ENCODE results near the gene SPATA6. TPM values are rescaled to one million over a fixed set of nuclear protein-coding genes. Genes with fewer than 3 reads are reported as not detected.
"Not testable (repeated sequence)": the region's sequence is repeated elsewhere in the genome, so short reads cannot be mapped to it uniquely, and the experiment has no call there.

SPATA6 gene
- polyA plus RNA-seq, 1 donor from 2014 or later = 2.2 TPM

GRCh38 chr1:48338257-48338656 is 133.7 kb downstream of the SPATA6 start:
- H3K9me3 Mint-ChIP-seq = peaks cover 5 to 19% (median 11%) of the 10 kb centered on the region in 3 donors
- H3K4me3 Mint-ChIP-seq = no peak overlapping the region
- no peak overlapping the region for H3K27ac Mint-ChIP-seq
- H3K4me1 Mint-ChIP-seq = no peaks in the 10 kb centered on the region
- H3K27me3 Mint-ChIP-seq = no peaks in the 10 kb centered on the region
- peaks cover 4% of the 10 kb centered on the region for H3K36me3 Mint-ChIP-seq

DNA sequence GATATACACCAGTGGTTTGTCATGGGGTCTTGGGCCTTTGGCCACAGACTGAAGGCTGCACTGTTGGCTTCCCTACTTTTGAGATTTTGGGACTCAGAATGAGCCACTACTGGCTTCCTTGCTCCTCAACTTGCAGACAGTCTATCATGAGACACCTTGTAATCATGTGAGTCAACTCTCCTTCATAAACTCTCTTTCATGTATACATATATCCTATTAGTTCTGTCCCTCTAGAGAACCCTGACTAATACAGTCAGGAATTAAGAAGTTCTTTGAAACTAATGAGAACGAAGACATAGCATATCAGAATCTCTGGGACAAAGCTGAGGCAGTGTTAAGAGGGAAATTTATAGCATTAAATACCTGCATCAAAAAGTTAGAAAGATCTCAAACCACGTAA is 138.7 kb downstream of the SPATA6 start:
- Mint-ChIP-seq H3K9me3 (peaks cover 9 to 40% (median 27%) of the 10 kb centered on the region in 3 donors), H3K27me3 (no peaks in the 10 kb centered on the region), H3K27ac (no peak overlapping the region), H3K36me3 (peaks cover 4% of the 10 kb centered on the region), H3K4me1 (no peaks in the 10 kb centered on the region), H3K4me3 (no peak overlapping the region)

DNA sequence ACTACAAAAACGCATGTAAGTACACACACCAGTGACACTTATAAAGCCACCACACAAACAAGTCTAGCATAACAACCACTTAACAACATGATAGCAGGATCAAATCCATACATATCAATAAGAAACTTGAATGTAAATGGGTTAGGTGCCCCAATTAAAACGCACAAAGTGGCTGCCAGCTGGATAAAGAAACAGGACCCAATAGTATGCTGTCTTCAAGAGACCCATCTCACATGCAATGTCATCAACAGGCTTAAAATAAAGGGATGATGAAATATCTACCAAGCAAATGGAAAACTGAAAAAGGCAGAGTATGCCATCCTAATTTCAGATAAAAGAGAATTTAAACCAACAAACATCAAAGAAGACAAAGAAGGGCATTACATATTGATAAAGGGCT is 139.9 kb downstream of the SPATA6 start:
- H3K9me3 Mint-ChIP-seq = peaks cover 9 to 43% (median 27%) of the 10 kb centered on the region in 3 donors

GRCh38 chr1:48329905-48330304 is 142.1 kb downstream of the SPATA6 start:
- Mint-ChIP-seq H3K9me3 (peaks cover 13 to 47% (median 28%) of the 10 kb centered on the region in 3 donors), H3K4me1 (no peaks in the 10 kb centered on the region), H3K27me3 (no peaks in the 10 kb centered on the region), H3K36me3 (peaks cover 4% of the 10 kb centered on the region), H3K4me3 (no peak overlapping the region), H3K27ac (no peak overlapping the region)

More for the DNA sequence above, 139.9 kb downstream of the SPATA6 start:
- H3K27me3 Mint-ChIP-seq = no peaks in the 10 kb centered on the region
- H3K27ac Mint-ChIP-seq = no peak overlapping the region
- no peaks in the 10 kb centered on the region for H3K4me1 Mint-ChIP-seq
- no peak overlapping the region for H3K4me3 Mint-ChIP-seq
- peaks cover 4% of the 10 kb centered on the region for H3K36me3 Mint-ChIP-seq

- Mint-ChIP-seq H3K36me3 (peaks cover 4% of the 10 kb centered on the region), H3K27ac (no peak overlapping the region), H3K4me1 (no peaks in the 10 kb centered on the region), H3K4me3 (no peak overlapping the region), H3K9me3 (peaks cover 13 to 47% (median 28%) of the 10 kb centered on the region in 3 donors), H3K27me3 (no peaks in the 10 kb centered on the region)
Observed at GRCh38 chr1:48329486-48329885, 142.5 kb downstream of the SPATA6 start.

GRCh38 chr1:48311829-48312228 is 160.2 kb downstream of the SPATA6 start:
- H3K36me3 Mint-ChIP-seq, H3K4me3 Mint-ChIP-seq, H3K27ac Mint-ChIP-seq, H3K27me3 Mint-ChIP-seq, H3K4me1 Mint-ChIP-seq: not testable (repeated sequence)
- peaks cover 4 to 12% (median 8%) of the 10 kb centered on the region in 3 donors for H3K9me3 Mint-ChIP-seq

DNA sequence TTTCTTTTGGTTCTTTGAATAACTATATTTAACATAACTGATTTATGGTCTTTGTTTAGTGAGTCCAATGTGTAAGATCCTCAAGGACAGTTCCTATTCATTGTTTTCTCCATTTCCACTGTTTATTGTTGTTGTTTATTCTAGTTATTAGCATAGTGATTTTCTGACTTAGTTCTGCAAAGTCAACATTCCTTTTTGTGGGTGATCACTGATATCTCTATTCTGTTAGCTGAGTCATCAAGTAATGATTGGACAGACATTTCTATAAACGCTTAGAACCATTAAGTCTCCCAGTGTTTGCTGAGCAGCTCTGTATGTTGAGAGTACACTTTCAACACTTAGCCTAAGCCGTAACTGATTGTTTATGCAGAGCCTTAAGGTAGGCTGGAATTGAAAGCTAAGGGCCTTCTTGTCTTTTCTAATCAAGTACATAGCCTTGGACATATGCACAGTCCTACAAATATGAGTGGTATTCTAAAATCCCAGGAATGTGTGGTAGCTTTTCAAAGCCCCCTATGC is 162.4 kb downstream of the SPATA6 start:
- H3K36me3 Mint-ChIP-seq = peaks cover 12% of the 10 kb centered on the region
- no peaks in the 10 kb centered on the region for H3K4me1 Mint-ChIP-seq
- H3K27me3 Mint-ChIP-seq = peaks cover 1% of the 10 kb centered on the region
- H3K4me3 Mint-ChIP-seq = no peak overlapping the region
- peaks cover 2 to 11% (median 6%) of the 10 kb centered on the region in 3 donors for H3K9me3 Mint-ChIP-seq
- no peak overlapping the region for H3K27ac Mint-ChIP-seq

- Mint-ChIP-seq H3K27me3 (no peaks in the 10 kb centered on the region), H3K9me3 (peaks cover 2 to 9% (median 2%) of the 10 kb centered on the region in 3 donors), H3K4me1 (no peaks in the 10 kb centered on the region), H3K36me3 (peaks cover 7% of the 10 kb centered on the region), H3K27ac (no peak overlapping the region), H3K4me3 (no peak overlapping the region)
Observed at GRCh38 chr1:48302652-48303051, 169.4 kb downstream of the SPATA6 start.

GRCh38 chr1:48294656-48295055 is 177.3 kb downstream of the SPATA6 start:
- H3K27ac Mint-ChIP-seq = no peak overlapping the region
- H3K27me3 Mint-ChIP-seq = peaks cover 4% of the 10 kb centered on the region
- H3K4me1 Mint-ChIP-seq = no peaks in the 10 kb centered on the region
- H3K4me3 Mint-ChIP-seq = no peak overlapping the region
- peaks cover 0 to 2% (median 0%) of the 10 kb centered on the region in 3 donors for H3K9me3 Mint-ChIP-seq
- no peaks in the 10 kb centered on the region for H3K36me3 Mint-ChIP-seq

DNA sequence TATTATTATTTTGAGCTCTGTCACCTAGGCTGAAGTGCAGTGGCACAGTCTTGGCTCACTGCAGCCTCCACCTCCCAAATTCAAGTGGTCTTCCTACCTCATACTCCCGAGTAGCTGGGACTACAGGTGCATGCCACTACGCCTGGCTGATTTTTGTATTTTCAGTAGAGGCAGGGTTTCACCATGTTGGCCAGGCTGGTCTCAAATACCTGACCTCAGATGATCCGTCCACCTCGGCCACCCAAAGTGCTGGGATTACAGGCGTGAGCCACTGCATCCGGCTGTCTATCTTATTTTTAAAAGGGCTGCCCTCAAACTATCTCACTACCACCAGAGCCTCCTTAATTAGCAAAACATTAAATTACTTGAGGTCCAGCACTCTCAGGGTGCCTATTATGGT is 177.9 kb downstream of the SPATA6 start:
- not testable (repeated sequence) for H3K27me3 Mint-ChIP-seq, H3K4me1 Mint-ChIP-seq, H3K27ac Mint-ChIP-seq, H3K36me3 Mint-ChIP-seq, H3K4me3 Mint-ChIP-seq, H3K9me3 Mint-ChIP-seq

DNA sequence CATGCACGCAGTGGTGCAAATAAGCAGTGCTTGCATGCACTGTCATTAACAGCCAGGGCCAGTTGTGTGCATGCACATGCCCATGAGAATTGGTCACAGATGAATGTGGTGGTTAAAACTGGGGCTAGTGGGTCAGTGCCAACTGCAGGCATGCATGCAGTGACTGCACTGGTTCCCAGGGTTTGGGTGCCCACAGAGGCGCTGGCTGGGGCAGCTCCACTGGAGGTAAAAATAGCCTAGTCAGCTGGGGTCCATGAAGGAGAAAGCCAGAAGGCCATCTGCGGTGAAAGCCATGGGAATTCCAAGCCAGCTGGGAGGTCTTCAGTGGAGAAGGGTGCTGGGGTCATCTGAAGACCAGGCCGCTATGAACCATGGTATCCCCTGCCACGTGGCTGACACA is 179.3 kb downstream of the SPATA6 start:
- Mint-ChIP-seq H3K9me3 (peaks cover 0 to 2% (median 2%) of the 10 kb centered on the region in 3 donors), H3K27ac (no peak overlapping the region), H3K36me3 (no peaks in the 10 kb centered on the region), H3K4me3 (no peak overlapping the region), H3K27me3 (peaks cover 4% of the 10 kb centered on the region), H3K4me1 (no peaks in the 10 kb centered on the region)

GRCh38 chr1:48291421-48291820 is 180.6 kb downstream of the SPATA6 start:
- Mint-ChIP-seq H3K4me1 (no peaks in the 10 kb centered on the region), H3K36me3 (no peaks in the 10 kb centered on the region), H3K4me3 (no peak overlapping the region), H3K27me3 (peaks cover 4% of the 10 kb centered on the region), H3K9me3 (peaks cover 0 to 2% (median 2%) of the 10 kb centered on the region in 3 donors), H3K27ac (no peak overlapping the region)

DNA sequence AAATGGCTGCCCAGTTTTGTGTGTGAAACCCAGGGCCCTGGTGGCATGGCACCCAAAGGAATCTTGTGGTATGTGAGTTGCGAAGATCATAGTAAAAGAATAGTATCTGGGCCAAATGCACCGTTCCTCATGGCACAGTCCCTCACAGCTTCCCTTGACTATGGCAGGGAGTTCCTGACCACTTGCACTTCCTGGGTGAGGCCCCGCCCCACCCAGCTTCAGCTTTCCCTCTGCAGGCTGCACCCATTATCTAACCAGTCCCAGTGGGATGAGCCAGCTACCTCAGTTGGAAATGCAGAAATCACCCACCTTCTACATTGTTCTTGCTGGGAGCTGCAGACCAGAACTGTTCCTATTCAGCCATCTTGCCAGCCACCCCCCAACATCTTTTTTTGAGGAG is 186.5 kb downstream of the SPATA6 start:
- Mint-ChIP-seq H3K4me1 (no peaks in the 10 kb centered on the region), H3K27me3 (no peaks in the 10 kb centered on the region), H3K36me3 (no peaks in the 10 kb centered on the region), H3K27ac (no peak overlapping the region), H3K9me3 (peaks cover 0 to 11% (median 2%) of the 10 kb centered on the region in 3 donors), H3K4me3 (peak overlapping the region in 1 of 4 donors; percentile 32)

DNA sequence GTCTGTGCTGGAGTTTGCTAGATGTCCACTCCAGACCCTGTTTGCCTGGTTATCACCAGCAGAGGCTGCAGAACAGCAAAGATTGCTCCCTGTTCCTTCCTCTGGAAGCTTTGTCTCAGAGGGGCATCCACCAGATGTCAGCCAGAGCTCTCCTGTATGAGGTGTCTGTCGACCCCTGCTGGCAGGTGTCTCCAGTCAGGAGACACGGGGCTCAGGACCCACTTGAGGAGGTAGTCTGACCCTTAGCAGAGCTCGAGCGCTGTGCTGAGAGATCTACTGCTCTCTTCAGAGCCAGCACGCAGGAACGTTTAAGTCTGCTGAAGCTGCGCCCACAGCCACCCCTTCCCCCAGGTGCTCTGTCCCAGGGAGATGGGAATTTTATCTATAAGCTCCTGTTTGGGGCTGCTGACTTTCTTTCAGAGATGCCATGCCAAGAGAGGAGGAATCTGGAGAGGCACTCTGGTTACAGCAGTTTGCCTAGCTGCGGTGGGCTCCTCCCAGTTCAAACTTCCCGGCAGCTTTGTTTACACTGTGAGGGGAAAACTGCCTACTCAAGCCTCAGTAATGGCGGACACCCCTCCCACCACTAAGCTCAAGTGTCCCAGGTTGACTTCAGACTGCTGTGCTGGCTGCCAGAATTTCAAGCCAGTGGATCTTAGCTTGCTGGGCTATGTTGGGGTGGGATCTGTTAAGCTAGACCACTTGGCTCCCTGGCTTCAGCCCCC is 187.1 kb downstream of the SPATA6 start:
- peaks cover 0 to 15% (median 2%) of the 10 kb centered on the region in 3 donors for H3K9me3 Mint-ChIP-seq
- not testable (repeated sequence) for H3K27ac Mint-ChIP-seq, H3K4me3 Mint-ChIP-seq, H3K27me3 Mint-ChIP-seq, H3K4me1 Mint-ChIP-seq, H3K36me3 Mint-ChIP-seq

DNA sequence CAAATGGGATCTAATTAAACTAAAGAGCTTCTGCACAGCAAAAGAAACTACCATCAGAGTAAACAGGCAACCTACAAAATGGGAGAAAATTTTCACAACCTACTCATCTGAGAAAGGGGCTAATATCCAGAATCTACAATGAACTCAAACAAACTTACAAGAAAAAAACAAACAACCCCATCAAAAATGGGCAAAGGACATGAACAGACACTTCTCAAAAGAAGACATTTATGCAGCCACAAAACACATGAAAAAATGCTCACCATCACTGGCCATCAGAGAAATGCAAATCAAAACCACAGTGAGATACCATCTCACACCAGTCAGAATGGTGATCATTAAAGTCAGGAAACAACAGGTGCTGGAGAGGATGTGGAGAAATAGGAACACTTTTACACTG is 189.7 kb downstream of the SPATA6 start:
- H3K4me3 Mint-ChIP-seq, H3K36me3 Mint-ChIP-seq, H3K27ac Mint-ChIP-seq, H3K27me3 Mint-ChIP-seq, H3K4me1 Mint-ChIP-seq: not testable (repeated sequence)
- peaks cover 0 to 13% (median 4%) of the 10 kb centered on the region in 3 donors for H3K9me3 Mint-ChIP-seq

- not testable (repeated sequence) for H3K27me3 Mint-ChIP-seq, H3K4me1 Mint-ChIP-seq
Observed at GRCh38 chr1:48277437-48277836, 194.6 kb downstream of the SPATA6 start.

More at GRCh38 chr1:48277437-48277836, 194.6 kb downstream of the SPATA6 start:
- H3K4me3 Mint-ChIP-seq, H3K36me3 Mint-ChIP-seq, H3K27ac Mint-ChIP-seq: not testable (repeated sequence)
- peaks cover 5 to 15% (median 7%) of the 10 kb centered on the region in 3 donors for H3K9me3 Mint-ChIP-seq

Measured in IgD-negative memory B cell (primary cell).